ENCODE measurements around the gene EPHB2. TPM values are rescaled to one million over a fixed set of nuclear protein-coding genes. Genes with fewer than 3 reads are reported as not detected.

EPHB2 gene
- total and polyA plus RNA-seq, 2 donors from 2014 or later, result 3.0 to 9.5 TPM

GRCh38 chr1:22749919-22750684 is 39.5 kb downstream of the EPHB2 start:
- Histone ChIP-seq H3K36me3 (ENCODE audit: control insufficient read depth in 2 of 3, insufficient read depth in 3 of 3, low read length in 3 of 3) (no peaks in the 10 kb centered on the region), H3K4me3 (ENCODE audit: low read length in 3 of 3) (no peak overlapping the region), H3K4me1 (ENCODE audit: control insufficient read depth in 2 of 3, insufficient read depth in 2 of 3, low read depth in 1 of 3, low read length in 3 of 3) (peaks cover 0 to 3% (median 0%) of the 10 kb centered on the region in 3 donors), H3K27ac (ENCODE audit: low read depth in 2 of 2, low read length in 2 of 2) (peak overlapping the region in 1 of 2 donors; percentile 44), H3K27me3 (ENCODE audit: control insufficient read depth, insufficient read depth, low read length) (no peaks in the 10 kb centered on the region), H3K9ac (ENCODE audit: low read length in 3 of 3) (no peak overlapping the region), H3K9me3 (ENCODE audit: control insufficient read depth in 2 of 3, insufficient read depth in 1 of 3, low read length in 3 of 3) (no peaks in the 10 kb centered on the region)
- TF ChIP-seq CTCF (IDR thresholded peaks at IDR 0.05; ENCODE audit: borderline replicate concordance, extremely low read depth, insufficient read depth), result no peak
- no peak for FAIRE-seq
- intact Hi-C loops (cut with DNase I), result no loop called here
- peak in 3 of 5 donors; percentile 47 to 77 (median 75) for DNase-seq

- H3K27ac ChIP-seq (ENCODE audit: low read depth in 2 of 2, low read length in 2 of 2), result peak overlapping the region in 1 of 2 donors; percentile 7
- H3K9ac ChIP-seq (ENCODE audit: low read length in 3 of 3), result no peak overlapping the region
- DNase-seq (no peak), FAIRE-seq (no peak)
- H3K27me3 ChIP-seq (ENCODE audit: control insufficient read depth, insufficient read depth, low read length), result no peaks in the 10 kb centered on the region
- H3K4me1 ChIP-seq (ENCODE audit: control insufficient read depth in 2 of 3, insufficient read depth in 2 of 3, low read depth in 1 of 3, low read length in 3 of 3), result peaks cover 0 to 3% (median 0%) of the 10 kb centered on the region in 3 donors
- TF ChIP-seq CTCF (IDR thresholded peaks at IDR 0.05; ENCODE audit: borderline replicate concordance, extremely low read depth, insufficient read depth), result no peak
- no peak overlapping the region for H3K4me3 ChIP-seq (ENCODE audit: low read length in 3 of 3)
- intact Hi-C loops (cut with DNase I), result no loop called here
- H3K9me3 ChIP-seq (ENCODE audit: control insufficient read depth in 2 of 3, insufficient read depth in 1 of 3, low read length in 3 of 3), result no peaks in the 10 kb centered on the region
- no peaks in the 10 kb centered on the region for H3K36me3 ChIP-seq (ENCODE audit: control insufficient read depth in 2 of 3, insufficient read depth in 3 of 3, low read length in 3 of 3)
These were observed 40.0 kb downstream of the EPHB2 start for GRCh38 chr1:22750685-22751051.

GRCh38 chr1:22751124-22751531 is 40.5 kb downstream of the EPHB2 start:
- intact Hi-C loops (cut with DNase I), result no loop called here
- H3K9ac ChIP-seq (ENCODE audit: low read length in 3 of 3), result no peak overlapping the region
- no peaks in the 10 kb centered on the region for H3K36me3 ChIP-seq (ENCODE audit: control insufficient read depth in 2 of 3, insufficient read depth in 3 of 3, low read length in 3 of 3)
- no peak for FAIRE-seq
- no peaks in the 10 kb centered on the region for H3K27me3 ChIP-seq (ENCODE audit: control insufficient read depth, insufficient read depth, low read length)
- no peak overlapping the region for H3K27ac ChIP-seq (ENCODE audit: low read depth in 2 of 2, low read length in 2 of 2)
- TF ChIP-seq CTCF (IDR thresholded peaks at IDR 0.05; ENCODE audit: borderline replicate concordance, extremely low read depth, insufficient read depth), result no peak
- no peak overlapping the region for H3K4me3 ChIP-seq (ENCODE audit: low read length in 3 of 3)
- no peaks in the 10 kb centered on the region for H3K9me3 ChIP-seq (ENCODE audit: control insufficient read depth in 2 of 3, insufficient read depth in 1 of 3, low read length in 3 of 3)
- DNase-seq, result no peak
- peaks cover 0 to 3% (median 0%) of the 10 kb centered on the region in 3 donors for H3K4me1 ChIP-seq (ENCODE audit: control insufficient read depth in 2 of 3, insufficient read depth in 2 of 3, low read depth in 1 of 3, low read length in 3 of 3)

Data from kidney (tissue), 14 donors.